NCI-H748 (cell line): ENCODE measurements around the gene PTPRO.

Experiments used
- DNase-seq: peaks from one replicate; lab custom pipeline; 2025; ENCODE audit not compliant: unreplicated experiment; lab: John Stamatoyannopoulos, UW

PTPRO gene

DNA sequence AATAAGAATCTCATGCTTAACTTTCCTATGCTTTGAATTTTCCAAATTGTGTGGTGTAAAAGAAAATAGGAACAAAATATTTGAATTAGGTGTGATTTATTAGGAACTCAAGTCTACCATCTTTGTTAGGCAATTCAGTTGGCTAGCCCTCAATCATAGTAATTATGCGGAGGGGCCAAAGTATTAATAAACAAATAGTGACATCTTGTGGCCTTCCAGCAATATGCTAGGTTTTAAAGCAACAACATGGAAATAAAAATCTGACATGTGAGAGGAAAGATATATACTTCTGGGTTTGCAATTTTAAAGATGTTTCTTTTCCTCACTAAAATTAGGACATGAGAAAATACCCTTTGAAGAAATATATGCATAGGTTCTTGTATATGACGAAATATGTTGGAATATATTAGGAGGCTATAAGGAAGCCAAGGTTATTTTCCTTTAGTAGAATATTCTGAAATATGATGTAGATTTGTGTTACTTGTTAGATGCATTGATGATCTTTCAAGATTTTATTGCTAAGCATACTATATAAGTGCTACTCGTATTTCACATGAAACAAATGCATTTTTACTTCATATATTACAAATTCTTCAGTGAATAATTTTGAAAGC lies 200.4 kb downstream of the PTPRO start:
- DNase-seq = peak; percentile 67

DNA sequence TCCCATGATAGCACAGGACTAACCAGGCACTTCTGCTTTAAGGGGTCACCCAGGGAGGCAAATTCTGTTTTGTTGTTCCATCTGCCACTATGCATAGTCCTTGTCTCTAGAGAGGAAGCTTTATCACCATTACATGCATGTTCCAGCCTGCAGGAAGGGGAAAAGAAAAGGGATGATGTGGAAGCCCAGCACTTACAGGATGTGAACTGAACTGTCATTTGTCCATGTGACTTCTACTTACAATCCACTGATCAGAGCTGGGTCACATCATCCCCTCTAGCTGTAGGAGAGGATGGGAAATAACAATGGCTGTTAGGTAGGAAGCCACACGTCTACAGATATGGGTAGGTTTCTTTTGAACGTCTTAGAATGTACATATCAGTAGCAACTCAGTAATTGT lies 203.1 kb downstream of the PTPRO start:
- no peak for DNase-seq

DNA sequence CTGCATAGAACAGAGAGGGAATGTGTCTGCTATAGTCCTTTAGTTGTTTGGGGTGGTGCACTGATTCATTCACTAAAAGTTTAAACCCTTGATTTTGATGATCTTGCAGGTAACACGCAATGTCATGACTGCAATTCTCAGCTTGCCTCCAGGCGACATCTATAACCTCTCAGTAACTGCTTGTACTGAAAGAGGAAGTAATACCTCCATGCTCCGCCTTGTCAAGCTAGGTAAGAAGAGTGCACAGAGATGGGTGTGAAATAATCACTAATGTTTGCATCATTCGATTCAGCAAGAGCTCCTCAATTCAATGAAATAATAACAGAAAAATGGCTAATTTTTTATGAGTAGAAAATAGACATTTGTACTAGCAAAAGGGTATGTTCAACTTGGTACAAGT lies 203.7 kb downstream of the PTPRO start:
- DNase-seq = no peak

DNA sequence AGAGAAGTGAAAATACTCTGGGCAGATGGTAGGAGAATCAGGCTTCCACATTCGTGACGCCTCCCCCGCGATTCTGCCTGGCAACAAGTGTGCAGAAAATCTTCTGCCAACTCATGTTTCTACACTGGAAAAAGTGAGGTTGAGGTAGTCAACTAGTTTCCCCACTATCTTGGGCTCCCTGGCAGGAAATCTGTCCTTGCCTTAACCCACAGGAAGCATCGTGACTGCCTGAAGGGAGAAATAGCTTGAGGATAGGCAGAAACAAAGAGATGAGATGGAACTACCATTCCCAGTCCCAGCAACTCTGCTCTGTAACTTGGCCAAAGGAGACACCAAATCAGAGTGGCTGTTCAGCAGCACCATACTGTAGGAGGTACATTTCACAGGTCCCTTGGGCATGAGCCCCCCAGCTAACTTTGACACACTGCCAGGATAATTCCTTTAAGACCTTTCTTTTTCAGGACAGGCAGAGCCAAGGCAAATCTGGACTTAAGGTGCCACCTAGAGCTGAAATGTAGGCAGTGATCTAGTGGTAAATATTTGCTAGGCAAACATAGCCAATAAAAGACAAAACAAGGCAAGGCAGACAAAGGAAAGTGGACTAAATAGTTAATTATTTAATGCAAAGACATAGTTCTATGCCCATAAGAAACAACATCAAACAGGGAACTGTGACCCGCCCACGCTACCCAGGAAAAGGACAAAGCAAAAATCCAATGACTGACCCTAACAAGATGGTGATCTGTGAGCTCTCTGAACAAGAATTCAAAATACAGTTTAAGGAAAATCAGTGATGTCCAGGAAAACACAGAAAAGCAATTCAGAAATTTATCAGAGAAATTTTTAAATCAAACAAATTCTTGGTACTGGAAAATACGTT lies 205.1 kb downstream of the PTPRO start:
- DNase-seq = peak; percentile 24

DNA sequence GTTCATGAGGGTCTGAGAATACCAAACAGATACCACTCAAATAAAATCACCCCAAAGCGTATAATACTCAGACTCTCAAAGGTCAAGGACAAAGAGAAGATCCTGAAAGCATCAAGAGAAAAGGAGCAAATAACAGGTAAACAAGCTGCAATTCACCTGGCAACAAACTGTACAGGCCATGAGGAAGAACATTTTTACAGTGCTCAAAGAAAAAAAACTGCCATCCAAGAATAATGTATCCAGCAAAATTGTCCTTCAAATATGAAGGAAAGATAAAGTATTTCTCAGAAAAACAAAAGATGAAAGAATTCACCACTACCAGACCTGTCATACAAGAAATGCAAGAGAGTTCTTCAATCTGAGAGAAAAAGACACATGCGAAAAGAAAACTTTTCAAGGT lies 206.4 kb downstream of the PTPRO start:
- no peak for DNase-seq

GRCh38 chr12:15530361-15530760 lies 208.1 kb downstream of the PTPRO start:
- no peak for DNase-seq

GRCh38 chr12:15532364-15532977 lies 210.2 kb downstream of the PTPRO start:
- DNase-seq = peak; percentile 26

- no peak for DNase-seq
Measured at GRCh38 chr12:15534322-15534721, 212.0 kb downstream of the PTPRO start.

DNA sequence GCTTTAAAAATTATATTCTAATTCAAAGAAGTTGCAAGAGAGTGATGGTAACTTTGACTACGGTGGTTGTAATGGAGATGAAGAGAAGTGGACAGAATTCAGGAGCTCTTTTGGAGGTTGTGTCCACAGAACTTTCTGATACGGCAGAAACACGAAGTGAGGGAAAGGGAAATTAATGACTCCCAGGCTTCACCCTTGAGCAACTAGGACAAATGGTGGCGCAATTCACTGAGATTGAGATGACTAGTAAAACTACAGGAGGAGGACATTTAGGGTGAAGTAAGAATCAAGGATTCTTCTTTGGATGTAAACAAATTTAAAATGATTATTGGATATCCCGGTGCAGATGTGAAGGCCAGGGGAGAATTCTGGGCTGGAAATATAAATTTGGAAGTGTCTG lies 212.6 kb downstream of the PTPRO start:
- no peak for DNase-seq

DNA sequence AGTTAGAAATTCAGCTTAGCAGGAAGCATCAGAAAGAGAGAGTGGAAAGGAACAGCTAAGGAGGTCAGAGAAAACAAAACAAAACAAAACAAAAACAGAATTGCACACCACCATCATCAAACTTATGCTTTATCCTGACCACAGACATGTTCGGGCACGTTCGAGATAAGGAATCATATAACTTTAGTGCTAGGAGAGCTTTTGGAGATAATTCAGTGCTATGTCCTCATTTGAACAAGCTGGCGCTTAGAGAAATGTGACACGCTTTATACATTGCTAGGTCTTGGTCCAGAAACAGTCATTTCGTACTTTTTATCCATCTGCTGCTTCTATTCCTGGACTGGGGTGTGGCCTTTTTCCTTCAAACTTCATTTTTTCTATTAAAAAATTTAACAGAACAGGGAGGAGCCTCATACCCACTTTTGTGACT lies 213.1 kb downstream of the PTPRO start:
- DNase-seq = no peak

GRCh38 chr12:15536446-15536845 lies 214.1 kb downstream of the PTPRO start:
- DNase-seq = no peak

GRCh38 chr12:15538881-15539280 lies 216.6 kb downstream of the PTPRO start:
- DNase-seq = no peak

GRCh38 chr12:15540005-15540404 lies 217.7 kb downstream of the PTPRO start:
- DNase-seq = no peak

DNA sequence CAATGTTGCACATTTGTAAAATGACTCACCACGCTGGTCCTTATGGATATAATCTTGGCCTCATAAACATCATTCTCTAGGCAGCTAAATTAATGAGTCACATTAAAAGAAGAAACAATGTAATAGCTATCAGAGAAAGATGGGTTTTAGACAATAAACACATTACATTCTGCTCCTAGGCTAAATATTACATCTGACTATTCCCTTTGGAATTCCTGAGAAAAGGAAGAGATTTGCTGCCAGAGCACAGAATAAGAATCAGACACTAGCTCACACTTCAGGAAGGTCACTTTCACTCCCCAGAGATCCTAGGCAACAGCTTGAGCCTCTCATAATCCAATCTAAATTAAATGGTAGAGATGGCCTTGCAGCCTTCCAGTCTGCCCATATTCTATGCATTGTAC lies 218.2 kb downstream of the PTPRO start:
- DNase-seq = no peak

GRCh38 chr12:15541996-15542631 lies 219.8 kb downstream of the PTPRO start:
- DNase-seq = no peak

DNA sequence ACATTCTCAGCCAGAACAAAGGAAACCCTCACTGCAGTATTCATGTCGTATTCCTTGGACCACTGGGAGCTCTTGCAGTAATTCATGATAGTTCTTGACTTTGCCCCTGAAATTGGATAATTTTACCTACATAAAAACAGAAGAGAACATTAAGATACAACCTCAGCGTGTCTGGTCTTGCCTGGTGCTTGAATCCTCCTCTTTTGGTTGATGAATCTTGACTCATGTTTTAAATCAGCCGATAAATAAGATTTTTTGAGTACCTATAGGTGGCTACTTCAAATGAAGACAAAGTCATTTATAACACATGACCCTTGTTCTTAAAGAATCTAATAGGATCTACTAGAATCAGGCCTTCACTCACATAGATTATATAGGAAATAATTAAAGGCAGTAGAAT lies 221.0 kb downstream of the PTPRO start:
- DNase-seq = no peak

DNA sequence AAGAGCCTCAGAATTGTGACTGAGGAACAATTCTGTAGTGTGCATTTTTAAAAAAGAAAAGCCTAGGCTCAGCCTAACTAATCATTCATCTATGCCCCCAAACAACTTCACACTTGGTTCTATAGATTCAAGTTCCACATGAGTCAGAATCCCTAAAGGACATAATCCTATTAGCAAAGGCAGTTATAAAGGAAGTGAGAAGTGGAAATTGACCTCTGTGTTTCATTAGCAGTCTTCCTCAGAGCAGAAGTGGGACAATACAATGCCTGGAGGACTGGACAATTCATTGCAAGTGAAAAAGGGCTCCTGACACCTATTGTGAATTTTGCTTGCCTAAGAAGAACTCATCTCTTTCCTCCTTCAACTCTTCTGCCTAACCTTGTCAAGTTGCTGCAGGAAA lies 222.3 kb downstream of the PTPRO start:
- no peak for DNase-seq

GRCh38 chr12:15545334-15545733 lies 223.0 kb downstream of the PTPRO start:
- DNase-seq = no peak

GRCh38 chr12:15546102-15546701 lies 223.9 kb downstream of the PTPRO start:
- no peak for DNase-seq

DNA sequence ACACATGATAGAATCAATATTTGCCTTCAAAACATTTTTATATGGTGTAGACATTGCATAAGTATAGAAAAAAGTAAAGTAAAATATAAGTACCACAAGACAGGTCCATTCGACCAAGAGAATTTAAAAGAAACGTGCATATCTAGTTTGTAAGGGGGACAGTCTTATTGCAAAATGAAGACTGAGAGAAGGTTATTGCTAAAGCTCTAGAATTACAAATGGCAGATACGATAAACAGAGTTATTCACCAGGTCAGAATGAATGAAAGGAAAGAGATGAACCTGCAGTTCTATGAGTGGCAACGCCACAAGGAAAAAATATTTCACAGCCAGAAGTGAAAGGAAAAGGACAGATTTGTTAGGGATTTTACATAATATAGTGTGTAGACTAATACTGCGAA lies 224.8 kb downstream of the PTPRO start:
- no peak for DNase-seq

DNA sequence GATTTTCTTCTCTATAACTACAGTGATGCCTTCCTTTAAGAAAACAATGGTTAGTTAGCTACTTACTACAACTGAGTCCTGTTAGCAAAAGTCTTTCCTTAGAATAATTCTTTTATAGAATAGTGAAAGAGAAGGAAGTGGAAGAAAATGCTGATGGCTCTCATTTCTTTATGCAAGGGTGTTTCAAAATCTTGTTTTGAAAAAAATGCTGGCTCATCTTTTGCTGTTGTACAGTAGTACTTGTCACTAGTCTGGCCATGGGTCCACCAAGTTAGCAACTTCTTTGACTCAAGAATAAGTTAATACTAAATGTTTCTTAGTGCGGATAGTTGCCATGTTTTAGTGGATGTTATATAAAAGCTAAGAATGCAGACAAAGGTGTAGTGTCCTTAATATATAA lies 225.4 kb downstream of the PTPRO start:
- no peak for DNase-seq
